ENCODE measurements around the gene OPRM1. TPM values are rescaled to one million over a fixed set of nuclear protein-coding genes. Genes with fewer than 3 reads are reported as not detected.

OPRM1 gene
- total RNA-seq, 1 donor, result not detected

- no peak overlapping the region for H3K4me2 ChIP-seq (ENCODE audit: insufficient read depth, low read length)
- H4K20me1 ChIP-seq (ENCODE audit: insufficient read depth, low read length), result no peaks in the 10 kb centered on the region
- H3K27ac ChIP-seq (ENCODE audit: low read depth, low read length), result no peak overlapping the region
- DNase-seq (ENCODE audit: insufficient read length, low spot score, missing footprints), result no peak
- no peaks in the 10 kb centered on the region for H3K4me1 ChIP-seq (ENCODE audit: insufficient read depth, low read length)
- H3K9me3 ChIP-seq (ENCODE audit: low read depth, low read length), result no peaks in the 10 kb centered on the region
- no peak for TF ChIP-seq CTCF (IDR thresholded peaks at IDR 0.05; ENCODE audit: extremely low read depth, low read depth, low read length)
- H3K79me2 ChIP-seq (ENCODE audit: insufficient read depth, low read length), result no peaks in the 10 kb centered on the region
- no peaks in the 10 kb centered on the region for H3K36me3 ChIP-seq (ENCODE audit: insufficient read depth, low read length)
- H3K27me3 ChIP-seq (ENCODE audit: insufficient read depth, low read length), result no peaks in the 10 kb centered on the region
- H2AFZ ChIP-seq (ENCODE audit: low read length), result no peak overlapping the region
- no peak overlapping the region for H3K4me3 ChIP-seq (ENCODE audit: insufficient read depth, low read length)
Measured at GRCh38 chr6:154266560-154267099, 227.6 kb downstream of the OPRM1 start.

DNA sequence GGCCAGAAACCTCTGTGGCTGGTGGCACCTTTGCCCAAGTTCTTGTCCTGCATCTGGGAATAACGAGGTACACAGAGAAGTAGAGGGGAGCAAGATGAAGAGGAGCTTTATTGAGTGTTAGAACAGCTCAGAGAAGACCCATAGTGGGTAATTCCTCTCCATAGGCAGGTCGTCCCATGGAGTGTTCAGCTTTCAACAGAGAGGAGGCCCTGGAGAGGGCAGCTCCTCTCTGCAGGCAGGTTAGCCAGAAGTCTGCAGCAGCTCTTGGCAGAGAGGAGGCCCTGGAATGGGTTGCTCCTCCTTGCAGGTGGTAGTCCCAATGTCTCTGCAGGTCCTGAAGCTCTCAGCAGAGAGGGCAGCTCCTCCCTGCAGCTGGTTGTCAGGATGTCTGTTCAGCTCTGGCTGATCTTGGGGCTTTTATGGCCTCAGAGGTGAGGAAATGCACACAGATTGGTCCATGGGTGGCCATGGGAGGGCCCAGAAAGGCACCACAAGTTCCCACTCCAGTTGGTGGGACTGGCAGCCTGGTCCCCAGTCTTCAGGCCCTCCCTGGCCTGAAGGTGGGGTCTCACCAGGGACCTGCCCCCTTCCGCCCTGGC is 228.6 kb downstream of the OPRM1 start:
- Histone ChIP-seq H3K36me3 (ENCODE audit: insufficient read depth, low read length) (no peaks in the 10 kb centered on the region), H3K4me1 (ENCODE audit: insufficient read depth, low read length) (no peaks in the 10 kb centered on the region), H3K27me3 (ENCODE audit: insufficient read depth, low read length) (no peaks in the 10 kb centered on the region)

GRCh38 chr6:154268486-154268885 is 229.4 kb downstream of the OPRM1 start:
- H2AFZ ChIP-seq (ENCODE audit: low read length), result no peak overlapping the region
- H3K27ac ChIP-seq (ENCODE audit: low read depth, low read length), result no peak overlapping the region
- TF ChIP-seq CTCF (IDR thresholded peaks at IDR 0.05; ENCODE audit: extremely low read depth, low read depth, low read length), result no peak
- no peak overlapping the region for H3K4me3 ChIP-seq (ENCODE audit: insufficient read depth, low read length)
- H3K36me3 ChIP-seq (ENCODE audit: insufficient read depth, low read length), result no peaks in the 10 kb centered on the region
- H3K4me2 ChIP-seq (ENCODE audit: insufficient read depth, low read length), result no peak overlapping the region
- no peaks in the 10 kb centered on the region for H3K9me3 ChIP-seq (ENCODE audit: low read depth, low read length)
- DNase-seq (ENCODE audit: insufficient read length, low spot score, missing footprints), result no peak
- no peaks in the 10 kb centered on the region for H3K79me2 ChIP-seq (ENCODE audit: insufficient read depth, low read length)
- H3K4me1 ChIP-seq (ENCODE audit: insufficient read depth, low read length), result no peaks in the 10 kb centered on the region
- no peaks in the 10 kb centered on the region for H4K20me1 ChIP-seq (ENCODE audit: insufficient read depth, low read length)
- H3K27me3 ChIP-seq (ENCODE audit: insufficient read depth, low read length), result no peaks in the 10 kb centered on the region

More for the DNA sequence above, 228.6 kb downstream of the OPRM1 start:
- Histone ChIP-seq H3K27ac (ENCODE audit: low read depth, low read length) (no peak overlapping the region), H3K4me2 (ENCODE audit: insufficient read depth, low read length) (no peak overlapping the region), H4K20me1 (ENCODE audit: insufficient read depth, low read length) (no peaks in the 10 kb centered on the region), H3K79me2 (ENCODE audit: insufficient read depth, low read length) (no peaks in the 10 kb centered on the region), H2AFZ (ENCODE audit: low read length) (no peak overlapping the region), H3K9me3 (ENCODE audit: low read depth, low read length) (no peaks in the 10 kb centered on the region), H3K4me3 (ENCODE audit: insufficient read depth, low read length) (no peak overlapping the region)
- DNase-seq (ENCODE audit: insufficient read length, low spot score, missing footprints), result no peak
- TF ChIP-seq CTCF (IDR thresholded peaks at IDR 0.05; ENCODE audit: extremely low read depth, low read depth, low read length), result no peak

GRCh38 chr6:154274168-154274567 is 235.1 kb downstream of the OPRM1 start:
- Histone ChIP-seq H3K9me3 (ENCODE audit: low read depth, low read length) (no peaks in the 10 kb centered on the region), H4K20me1 (ENCODE audit: insufficient read depth, low read length) (no peaks in the 10 kb centered on the region)
- no peak for DNase-seq (ENCODE audit: insufficient read length, low spot score, missing footprints)

More at GRCh38 chr6:154274168-154274567, 235.1 kb downstream of the OPRM1 start:
- no peak overlapping the region for H3K4me2 ChIP-seq (ENCODE audit: insufficient read depth, low read length)
- no peak for TF ChIP-seq CTCF (IDR thresholded peaks at IDR 0.05; ENCODE audit: extremely low read depth, low read depth, low read length)
- H3K27me3 ChIP-seq (ENCODE audit: insufficient read depth, low read length), result no peaks in the 10 kb centered on the region
- no peaks in the 10 kb centered on the region for H3K36me3 ChIP-seq (ENCODE audit: insufficient read depth, low read length)
- H2AFZ ChIP-seq (ENCODE audit: low read length), result no peak overlapping the region
- no peaks in the 10 kb centered on the region for H3K79me2 ChIP-seq (ENCODE audit: insufficient read depth, low read length)
- no peak overlapping the region for H3K4me3 ChIP-seq (ENCODE audit: insufficient read depth, low read length)
- H3K4me1 ChIP-seq (ENCODE audit: insufficient read depth, low read length), result no peaks in the 10 kb centered on the region
- H3K27ac ChIP-seq (ENCODE audit: low read depth, low read length), result no peak overlapping the region

Data from osteoblast (primary cell).